GM12878 (cell line): ENCODE results near the gene E2F1. TPM values are rescaled to one million over a fixed set of nuclear protein-coding genes. Genes with fewer than 3 reads are reported as not detected.
A peak's percentile ranks its signal among the peaks of the same experiment; 100 is the strongest.

Experiments used
- ATAC-seq: fragments of 200-7000 bp; cut with Tn5 transposase; 3 replicates; pipeline ENCODE4 v1.9.1; 2020; ENCODE audit warnings: mild to moderate bottlenecking, moderate library complexity
- BruUV-seq: library from RNA; stranded (reverse); fragments of 400-500 nt; replicated peaks from 2 replicates; lab custom pipeline; 2021; lab: Mats Ljungman, UMichigan
- CTCF ChIA-PET: fragments of 300-600 bp; sonication (Branson Sonifier 250); formaldehyde crosslinking; extraction: SDS; loops from one replicate; lab custom pipeline; 2021; ENCODE audit warnings: inconsistent platforms; lab: Yijun Ruan, JAX
- POLR2A ChIA-PET: fragments of 350-600 bp; formaldehyde crosslinking; extraction: SDS; loops from one replicate; lab custom pipeline; 2021; ENCODE audit warnings: inconsistent platforms; lab: Charles Lee
- RAD21 ChIA-PET: fragments of 300-600 bp; sonication (Branson Sonifier 250); formaldehyde crosslinking; loops from one replicate; lab custom pipeline; 2023; ENCODE audit warnings: antibody characterized with exemption; ENCODE audit not compliant: unreplicated experiment; lab: Charles Lee
- SMC1A ChIA-PET: fragments of 300-600 bp; sonication (Branson Sonifier 250); formaldehyde crosslinking; loops from one replicate; lab custom pipeline; 2023; ENCODE audit not compliant: unreplicated experiment, uncharacterized antibody; lab: Charles Lee
- DNase-seq: peaks from one replicate; pipeline ENCODE4 v3.0.0-alpha.2; 2011; ENCODE audit warnings: low read depth, low spot score
- FAIRE-seq: peaks from 3 replicates; lab custom pipeline; 2011; peaks lifted over from hg19 to GRCh38; lab: Jason Lieb, UNC
- H2AFZ ChIP-seq: 2 replicates; pipeline ENCODE4 v1.6.0; 2011; ENCODE audit warnings: low read depth, low read length, control low read depth; ENCODE audit not compliant: control insufficient read depth
- H3K27ac ChIP-seq: 2 replicates; pipeline ENCODE4 v1.5.1; 2011; ENCODE audit warnings: control low read depth; ENCODE audit not compliant: control insufficient read depth, insufficient read depth
- H3K27me3 ChIP-seq, 2 experiments: replicated peaks in 1 of 2; 2 replicates each; pipeline versions ENCODE4 v1.6.0 to v1.6.1; 2011; ENCODE audit warnings: low read length in 1 of 2; ENCODE audit not compliant: control insufficient read depth in 2 of 2, insufficient read depth in 2 of 2
- H3K36me3 ChIP-seq, 2 experiments: 2 replicates each; pipeline ENCODE4 v1.5.1; 2011; ENCODE audit warnings: low read length in 1 of 2; ENCODE audit not compliant: control insufficient read depth in 2 of 2, insufficient read depth in 2 of 2
- H3K4me1 ChIP-seq: 2 replicates; pipeline ENCODE4 v1.6.1; 2011; ENCODE audit warnings: mild to moderate bottlenecking, low read length, moderate library complexity, mixed read lengths; ENCODE audit not compliant: control insufficient read depth, insufficient read depth
- H3K4me2 ChIP-seq: 2 replicates; pipeline ENCODE4 v1.6.0; 2011; ENCODE audit warnings: control low read depth; ENCODE audit not compliant: control insufficient read depth, insufficient read depth
- H3K4me3 ChIP-seq: fragments of 200-600 bp; sonication (generic); 2 replicates; pipeline ENCODE4 v1.5.1; 2016
- H3K79me2 ChIP-seq: 2 replicates; pipeline ENCODE4 v1.6.0; 2011; ENCODE audit warnings: low read length; ENCODE audit not compliant: control insufficient read depth, insufficient read depth
- H3K9ac ChIP-seq: 2 replicates; pipeline ENCODE4 v1.8.0; 2011; ENCODE audit warnings: low read length, control low read depth, mixed read lengths; ENCODE audit not compliant: control insufficient read depth, insufficient read depth
- H3K9me3 ChIP-seq: replicated peaks from 3 replicates; pipeline ENCODE4 v1.5.1; 2011; ENCODE audit warnings: mild to moderate bottlenecking, low read length; ENCODE audit not compliant: control insufficient read depth, insufficient read depth
- H4K20me1 ChIP-seq: 2 replicates; pipeline ENCODE4 v1.6.0; 2011; ENCODE audit not compliant: control insufficient read depth, insufficient read depth
- BMI1 ChIP-seq: fragments of 450-650 bp; IDR thresholded peaks from 2 replicates; pipeline ENCODE4 v1.6.1; 2016; ENCODE audit warnings: mild to moderate bottlenecking, moderate library complexity, borderline replicate concordance
- CBFB ChIP-seq: IDR thresholded peaks from 2 replicates; pipeline ENCODE4 v1.6.1; 2016; ENCODE audit warnings: antibody characterized with exemption, low read depth
- DPF2 ChIP-seq: fragments of 450-650 bp; IDR thresholded peaks from 2 replicates; pipeline ENCODE4 v1.6.1; 2017; ENCODE audit warnings: mild to moderate bottlenecking
- FOS ChIP-seq: IDR thresholded peaks from 3 replicates; pipeline ENCODE4 v1.6.1; 2011; ENCODE audit warnings: borderline replicate concordance; ENCODE audit not compliant: insufficient read length; ENCODE audit errors: extremely low read depth
- HCFC1 ChIP-seq: fragments of 150-350 bp; IDR thresholded peaks from 2 replicates; pipeline ENCODE4 v1.6.1; 2014; ENCODE audit warnings: low read length
- IKZF1 ChIP-seq: fragments of 450-650 bp; conservative IDR thresholded peaks from 2 replicates; pipeline ENCODE4 v1.6.1; 2017; ENCODE audit warnings: antibody characterized with exemption, mild to moderate bottlenecking
- NR2C1 ChIP-seq: fragments of 450-650 bp; IDR thresholded peaks from 2 replicates; pipeline ENCODE4 v1.6.1; 2017; ENCODE audit warnings: antibody characterized with exemption, mild to moderate bottlenecking, moderate library complexity
- POLR2A ChIP-seq: IDR thresholded peaks from 2 replicates; pipeline ENCODE4 v1.6.1; 2011; ENCODE audit warnings: low read depth, mild to moderate bottlenecking, low read length
- RBBP5 ChIP-seq: fragments of 200-600 bp; sonication (generic); conservative IDR thresholded peaks from 2 replicates; pipeline ENCODE4 v1.6.1; 2016
- RCOR1 ChIP-seq: conservative IDR thresholded peaks from 2 replicates; pipeline ENCODE4 v1.6.1; 2012; ENCODE audit warnings: low read depth, low read length, improper control_type of control experiment
- RUNX3 ChIP-seq: IDR thresholded peaks from 2 replicates; pipeline ENCODE4 v1.6.1; 2012; ENCODE audit warnings: low read length, inconsistent platforms
- SIX5 ChIP-seq: IDR thresholded peaks from 2 replicates; pipeline ENCODE4 v1.6.1; 2011; ENCODE audit warnings: mild to moderate bottlenecking, low read depth, low read length, moderate library complexity; ENCODE audit not compliant: severe bottlenecking
- SRF ChIP-seq, 2 experiments: IDR thresholded peaks; 2 replicates each; pipeline ENCODE4 v1.6.1; 2011; ENCODE audit warnings: low read depth in 2 of 2, low read length in 2 of 2, mild to moderate bottlenecking in 1 of 2, moderate library complexity in 1 of 2
- TARDBP ChIP-seq: IDR thresholded peaks from 2 replicates; pipeline ENCODE4 v1.6.1; 2016; ENCODE audit warnings: borderline replicate concordance
- YY1 ChIP-seq: IDR thresholded peaks from 2 replicates; pipeline ENCODE4 v1.6.1; 2011; ENCODE audit warnings: low read depth, mild to moderate bottlenecking, low read length
- ZNF274 ChIP-seq: IDR thresholded peaks from one replicate; pipeline ENCODE4 v1.8.0; 2011; ENCODE audit not compliant: insufficient read length, insufficient read depth
- WGBS: methylation state at CpG from one replicate; pipeline ENCODE4 v1.1.6; 2016; ENCODE audit warnings: low lambda C conversion rate; ENCODE audit not compliant: insufficient replicate concordance, insufficient coverage; ENCODE audit errors: missing lambda C conversion rate; 5-methylcytosine and 5-hydroxymethylcytosine counted together
- in situ Hi-C: fragments of 300-500 bp; cut with MboI; formaldehyde crosslinking; loops from 9 replicates; pipeline ENCODE4 v1.14.3; 2018; ENCODE audit warnings: mixed read lengths
- intact Hi-C: fragments of 100-400 bp; cut with micrococcal nuclease; formaldehyde crosslinking; loops from one replicate; pipeline ENCODE4 v1.14.2; 2022; ENCODE audit not compliant: unreplicated experiment
- polyA plus RNA-seq, 11 experiments: library from polyadenylated mRNA; depleted of rRNA in 4 of 11; unstranded in 6 of 11; stranded (reverse) in 5 of 11; fragments of >200 nt; fragmentation: Nextera tagmentation in 4 of 11; fragmentation: Illumina TruSeq in 1 of 11; extraction: Ambion mirVana in 4 of 11; extraction: Trizol in 1 of 11; gene quantifications; 1 replicate in 1 of 11; 2 replicates in 10 of 11; pipeline versions ENCODE4 v1.2.1 to v1.2.3, GENCODE V29; 2011 to 2016; ENCODE audit warnings: inconsistent platforms in 2 of 11, missing spikeins in 2 of 11, low read depth in 1 of 11
- total RNA-seq, 4 experiments: library from RNA; depleted of rRNA in 3 of 4; stranded (reverse); fragments of >200 nt in 3 of 4; fragmentation: Illumina TruSeq in 1 of 4; extraction: Trizol in 1 of 4; gene quantifications; 2 replicates each; pipeline versions ENCODE4 v1.2.1 to v1.2.3, GENCODE V29; 2013 to 2021
- TF ChIP-seq, protein P1 (sequence below): fragments of 450-650 bp; IDR thresholded peaks from 2 replicates; pipeline ENCODE4 v1.6.1; 2016; ENCODE audit warnings: mild to moderate bottlenecking, moderate library complexity, borderline replicate concordance
- TF ChIP-seq, protein P2 (sequence below): IDR thresholded peaks from 2 replicates; pipeline ENCODE4 v1.6.1; 2012; ENCODE audit warnings: low read depth, low read length, improper control_type of control experiment
- TF ChIP-seq, protein P3 (sequence below): fragments of 450-650 bp; conservative IDR thresholded peaks from 2 replicates; pipeline ENCODE4 v1.6.1; 2017; ENCODE audit warnings: mild to moderate bottlenecking, moderate library complexity

Gene E2F1
- total and polyA plus RNA-seq, 10 of the 15 experiments (the other 5 are each of a cell fraction or from before 2014, with no cell fraction given), result 0.29 to 50.2 (median 19.7) TPM

DNA sequence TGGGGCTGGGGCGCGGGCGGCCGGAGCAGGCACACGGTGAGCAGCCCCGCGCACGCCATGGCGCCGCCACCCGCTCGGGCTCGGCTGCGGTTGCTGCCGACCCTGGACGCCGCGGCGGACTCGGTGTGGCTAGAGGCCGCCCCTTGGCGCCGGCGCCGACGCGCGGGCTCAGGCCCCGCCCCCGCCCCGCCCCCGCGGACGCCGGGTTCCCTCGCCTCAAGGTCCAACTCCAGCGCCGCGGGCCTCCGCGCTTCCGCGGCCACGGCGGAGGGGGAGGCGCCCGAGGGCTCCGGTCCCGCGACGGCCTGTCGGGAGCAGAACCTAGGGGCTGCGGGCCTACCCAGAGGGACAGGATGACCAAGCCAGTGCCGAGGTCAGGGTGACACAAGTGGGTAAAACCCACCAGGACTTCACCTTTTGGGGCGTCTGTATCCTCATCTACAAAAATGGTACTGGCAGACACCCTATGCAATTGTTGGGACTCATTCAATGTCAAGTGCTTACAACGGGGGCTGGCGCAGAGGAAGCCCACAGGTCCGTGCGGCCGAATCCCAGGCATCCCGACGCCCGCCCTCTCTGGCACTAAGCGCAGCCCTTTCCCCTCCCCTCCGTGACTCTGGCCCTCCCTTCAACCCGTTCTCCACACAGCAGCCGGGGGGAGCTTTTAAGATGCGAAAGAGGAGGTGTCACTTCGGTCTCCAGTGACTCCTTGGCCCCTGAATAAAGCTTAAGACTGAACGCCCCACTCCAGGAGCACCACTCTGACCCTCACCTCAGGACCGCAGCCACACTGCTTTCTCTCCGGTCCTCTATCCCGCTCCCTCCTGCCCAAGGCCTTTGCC lies 11.7 kb downstream of the E2F1 start, which contains the start of gene NECAB3:
NECAB3 (minus strand) TSS at position 135 of the 842 bp plus-strand sequence; CDS start at position 59, 76 bp downstream.
- H3K9me3 ChIP-seq, result no peaks in the 10 kb centered on the region
- H3K79me2 ChIP-seq, result no peaks in the 10 kb centered on the region
- H3K4me3 ChIP-seq, result peak within 1 kb of the TSS; percentile 79
- DNase-seq (no peak), FAIRE-seq (no peak), ATAC-seq (peak; percentile 90)
- POLR2A ChIA-PET, result no interaction called here
- peak within 1 kb of the TSS; percentile 46; the same call in 1 of the 2 replicates for H3K27ac ChIP-seq
- SMC1A ChIA-PET, result interaction anchor here (1.4 kb wide), 1 partner anchor 14 kb away, joined by 5 read pairs; no protein-coding TSS in a partner anchor
- in situ Hi-C loops (no loop called here), intact Hi-C loops (no loop called here)
- WGBS, result 17% methylated on average over 68 of the region's 73 CpGs
- peaks cover 0 to 1% of the 10 kb centered on the region in 2 experiments; a peak in 3 of 4 replicates for H3K36me3 ChIP-seq
- BruUV-seq, result no TSS peak
- no peaks in the 10 kb centered on the region for H3K27me3 ChIP-seq
- RAD21 ChIA-PET, result interaction anchor here (2.2 kb wide), 1 partner anchor 8 kb away, joined by 6 read pairs; the partner anchor contains the start of gene ACTL10
- H3K4me1 ChIP-seq, result peaks cover 14% of the 10 kb centered on the region
- H4K20me1 ChIP-seq, result no peaks in the 10 kb centered on the region
- H3K9ac ChIP-seq, result peak within 1 kb of the TSS; percentile 61
- CTCF ChIA-PET, result interaction anchor here (0.7 to 0.8 kb wide), 2 partner anchors 8 to 217 kb away, joined by 3 read pairs; partner anchors contain the start of gene ACTL10
- peak within 1 kb of the TSS; percentile 64 for H3K4me2 ChIP-seq
- peak within 1 kb of the TSS; percentile 82 for H2AFZ ChIP-seq
- TF ChIP-seq FOS, result no peak
- TF ChIP-seq RBBP5, result no peak
- TF ChIP-seq RCOR1, result no peak
- TF ChIP-seq YY1, result no peak
- TF ChIP-seq DPF2, result 0 out of 2 replicates have a peak, but pooled peaks have one; percentile 49
- TF ChIP-seq, protein P1, sequence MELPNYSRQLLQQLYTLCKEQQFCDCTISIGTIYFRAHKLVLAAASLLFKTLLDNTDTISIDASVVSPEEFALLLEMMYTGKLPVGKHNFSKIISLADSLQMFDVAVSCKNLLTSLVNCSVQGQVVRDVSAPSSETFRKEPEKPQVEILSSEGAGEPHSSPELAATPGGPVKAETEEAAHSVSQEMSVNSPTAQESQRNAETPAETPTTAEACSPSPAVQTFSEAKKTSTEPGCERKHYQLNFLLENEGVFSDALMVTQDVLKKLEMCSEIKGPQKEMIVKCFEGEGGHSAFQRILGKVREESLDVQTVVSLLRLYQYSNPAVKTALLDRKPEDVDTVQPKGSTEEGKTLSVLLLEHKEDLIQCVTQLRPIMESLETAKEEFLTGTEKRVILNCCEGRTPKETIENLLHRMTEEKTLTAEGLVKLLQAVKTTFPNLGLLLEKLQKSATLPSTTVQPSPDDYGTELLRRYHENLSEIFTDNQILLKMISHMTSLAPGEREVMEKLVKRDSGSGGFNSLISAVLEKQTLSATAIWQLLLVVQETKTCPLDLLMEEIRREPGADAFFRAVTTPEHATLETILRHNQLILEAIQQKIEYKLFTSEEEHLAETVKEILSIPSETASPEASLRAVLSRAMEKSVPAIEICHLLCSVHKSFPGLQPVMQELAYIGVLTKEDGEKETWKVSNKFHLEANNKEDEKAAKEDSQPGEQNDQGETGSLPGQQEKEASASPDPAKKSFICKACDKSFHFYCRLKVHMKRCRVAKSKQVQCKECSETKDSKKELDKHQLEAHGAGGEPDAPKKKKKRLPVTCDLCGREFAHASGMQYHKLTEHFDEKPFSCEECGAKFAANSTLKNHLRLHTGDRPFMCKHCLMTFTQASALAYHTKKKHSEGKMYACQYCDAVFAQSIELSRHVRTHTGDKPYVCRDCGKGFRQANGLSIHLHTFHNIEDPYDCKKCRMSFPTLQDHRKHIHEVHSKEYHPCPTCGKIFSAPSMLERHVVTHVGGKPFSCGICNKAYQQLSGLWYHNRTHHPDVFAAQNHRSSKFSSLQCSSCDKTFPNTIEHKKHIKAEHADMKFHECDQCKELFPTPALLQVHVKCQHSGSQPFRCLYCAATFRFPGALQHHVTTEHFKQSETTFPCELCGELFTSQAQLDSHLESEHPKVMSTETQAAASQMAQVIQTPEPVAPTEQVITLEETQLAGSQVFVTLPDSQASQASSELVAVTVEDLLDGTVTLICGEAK, result no peak
- TF ChIP-seq RUNX3, result peak; percentile 29; the same call in 1 of the 2 replicates
- TF ChIP-seq, protein P2, sequence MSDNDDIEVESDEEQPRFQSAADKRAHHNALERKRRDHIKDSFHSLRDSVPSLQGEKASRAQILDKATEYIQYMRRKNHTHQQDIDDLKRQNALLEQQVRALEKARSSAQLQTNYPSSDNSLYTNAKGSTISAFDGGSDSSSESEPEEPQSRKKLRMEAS, result no peak
- no peak for TF ChIP-seq ZNF274
- TF ChIP-seq BMI1, result no peak
- no peak for TF ChIP-seq CBFB
- TF ChIP-seq SRF (IDR thresholded peaks at IDR 0.05; ENCODE audit: low read depth in 2 of 2, low read length in 2 of 2), result 0 out of 4 replicates have a peak, but pooled peaks of 1 of the 2 experiments have one; percentile 35
- peak; percentile 56 for TF ChIP-seq POLR2A
- TF ChIP-seq, protein P3, sequence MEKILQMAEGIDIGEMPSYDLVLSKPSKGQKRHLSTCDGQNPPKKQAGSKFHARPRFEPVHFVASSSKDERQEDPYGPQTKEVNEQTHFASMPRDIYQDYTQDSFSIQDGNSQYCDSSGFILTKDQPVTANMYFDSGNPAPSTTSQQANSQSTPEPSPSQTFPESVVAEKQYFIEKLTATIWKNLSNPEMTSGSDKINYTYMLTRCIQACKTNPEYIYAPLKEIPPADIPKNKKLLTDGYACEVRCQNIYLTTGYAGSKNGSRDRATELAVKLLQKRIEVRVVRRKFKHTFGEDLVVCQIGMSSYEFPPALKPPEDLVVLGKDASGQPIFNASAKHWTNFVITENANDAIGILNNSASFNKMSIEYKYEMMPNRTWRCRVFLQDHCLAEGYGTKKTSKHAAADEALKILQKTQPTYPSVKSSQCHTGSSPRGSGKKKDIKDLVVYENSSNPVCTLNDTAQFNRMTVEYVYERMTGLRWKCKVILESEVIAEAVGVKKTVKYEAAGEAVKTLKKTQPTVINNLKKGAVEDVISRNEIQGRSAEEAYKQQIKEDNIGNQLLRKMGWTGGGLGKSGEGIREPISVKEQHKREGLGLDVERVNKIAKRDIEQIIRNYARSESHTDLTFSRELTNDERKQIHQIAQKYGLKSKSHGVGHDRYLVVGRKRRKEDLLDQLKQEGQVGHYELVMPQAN, result 0 out of 2 replicates have a peak, but pooled peaks have one; percentile 45
- no peak for TF ChIP-seq HCFC1
- TF ChIP-seq TARDBP, result peak; percentile 27; the same call in 1 of the 2 replicates
- TF ChIP-seq NR2C1, result peak; percentile 14; the same call in 1 of the 2 replicates
- TF ChIP-seq IKZF1, result peak; percentile 47
- TF ChIP-seq SIX5, result no peak
